ENCODE measurements around the gene MOGAT1. TPM values are rescaled to one million over a fixed set of nuclear protein-coding genes. Genes with fewer than 3 reads are reported as not detected.

The MOGAT1 gene
- total and polyA plus RNA-seq, 2 of the 8 experiments (the other 6 are each of a cell fraction or from before 2014, with no cell fraction given): 0.11 to 0.67 TPM

- no peak for TF ChIP-seq CHD7 (IDR thresholded peaks at IDR 0.05; ENCODE audit: insufficient replicate concordance, low read length)
- TF ChIP-seq SP4 (IDR thresholded peaks at IDR 0.05; ENCODE audit: low read length): no peak
- no peak for TF ChIP-seq KDM1A (IDR thresholded peaks at IDR 0.05; ENCODE audit: borderline replicate concordance, low read length)
- no peak for TF ChIP-seq SP2 (IDR thresholded peaks at IDR 0.05; ENCODE audit: low read length)
- no peak for TF ChIP-seq CEBPB (IDR thresholded peaks at IDR 0.05; ENCODE audit: low read depth, low read length)
- TF ChIP-seq RNF2 (IDR thresholded peaks at IDR 0.05; ENCODE audit: borderline replicate concordance, low read depth, low read length, missing control alignments, poor library complexity, severe bottlenecking): no peak
- TF ChIP-seq SUZ12 (IDR thresholded peaks at IDR 0.05; ENCODE audit: low read length): no peak
- no peak for TF ChIP-seq JUND (IDR thresholded peaks at IDR 0.05; ENCODE audit: low read length)
- no peak for TF ChIP-seq KDM5A (IDR thresholded peaks at IDR 0.05; ENCODE audit: low read length)
- no peak for TF ChIP-seq CREB1 (IDR thresholded peaks at IDR 0.05)
These were observed 1.8 kb downstream of the MOGAT1 start (continued) for GRCh38 chr2:222673273-222673672.
